ENCODE data around the gene C2CD4C.

C2CD4C gene

GRCh38 chr19:410243-410781, 1.4 kb upstream of the C2CD4C start:
- no peak for TF ChIP-seq CTCF (IDR thresholded peaks at IDR 0.05; ENCODE audit: extremely low read depth, missing control alignments)
- no peak for DNase-seq (ENCODE audit: low spot score)

- no peak for TF ChIP-seq CTCF (IDR thresholded peaks at IDR 0.05; ENCODE audit: extremely low read depth, missing control alignments)
- DNase-seq (ENCODE audit: low spot score): peak; percentile 63
Observed at GRCh38 chr19:409516-410242, 732 bp upstream of the C2CD4C start.

- TF ChIP-seq CTCF (IDR thresholded peaks at IDR 0.05; ENCODE audit: extremely low read depth, missing control alignments): no peak
- peak; percentile 55 for DNase-seq (ENCODE audit: low spot score)
Observed at GRCh38 chr19:408441-408901, 476 bp downstream of the C2CD4C start.

DNA sequence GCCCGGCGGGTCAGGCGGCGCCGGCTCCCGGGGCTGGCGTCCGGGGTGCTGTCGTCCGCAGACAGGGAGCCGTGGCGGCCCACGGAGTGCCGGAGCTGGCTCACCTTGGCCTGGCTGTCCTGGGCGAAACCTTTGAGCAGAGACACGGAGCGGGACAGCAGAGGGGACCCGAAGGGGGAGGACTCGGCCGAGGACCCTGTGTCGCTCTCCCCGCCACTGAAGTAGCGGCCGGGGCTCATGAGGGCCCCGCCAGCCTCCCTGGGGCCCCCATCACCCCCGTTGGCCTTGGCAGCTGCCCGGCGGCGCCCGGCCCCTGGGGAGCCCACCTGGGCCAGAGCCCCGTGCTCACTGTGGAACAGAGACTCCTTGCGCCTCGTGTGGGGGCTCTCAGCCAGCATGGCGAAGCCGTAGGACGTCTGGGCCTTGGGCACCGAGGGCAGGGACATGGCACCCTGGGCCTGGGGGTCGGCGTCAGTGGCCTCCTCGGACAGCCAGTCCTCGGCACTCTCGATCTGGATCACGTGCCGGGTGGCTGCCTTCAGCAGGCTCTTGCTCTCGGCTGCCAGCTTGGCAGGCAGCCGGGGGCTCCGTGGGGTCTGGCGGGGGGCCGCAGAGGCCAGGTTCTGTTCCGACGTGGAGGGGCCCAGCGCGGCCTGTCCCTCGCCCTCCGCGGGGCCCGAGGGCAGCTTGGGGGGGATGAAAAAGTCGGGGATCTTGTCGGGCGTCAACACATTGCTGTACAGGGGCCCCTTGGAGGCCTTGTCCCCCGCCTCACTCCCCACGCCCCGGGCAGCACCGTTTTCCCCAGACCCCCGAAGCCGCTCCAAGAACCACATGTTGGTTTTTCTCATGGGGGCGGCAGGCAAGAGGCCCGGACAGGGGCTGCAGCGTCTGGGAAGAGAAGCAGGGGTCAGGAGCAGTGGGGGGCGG, 1.2 kb downstream of the C2CD4C start:
- DNase-seq (ENCODE audit: low spot score): peak; percentile 49
- no peak for TF ChIP-seq CTCF (IDR thresholded peaks at IDR 0.05; ENCODE audit: extremely low read depth, missing control alignments)

GRCh38 chr19:406971-407510, 1.9 kb downstream of the C2CD4C start:
- TF ChIP-seq CTCF (IDR thresholded peaks at IDR 0.05; ENCODE audit: extremely low read depth, missing control alignments): no peak
- DNase-seq (ENCODE audit: low spot score): peak; percentile 56

DNA sequence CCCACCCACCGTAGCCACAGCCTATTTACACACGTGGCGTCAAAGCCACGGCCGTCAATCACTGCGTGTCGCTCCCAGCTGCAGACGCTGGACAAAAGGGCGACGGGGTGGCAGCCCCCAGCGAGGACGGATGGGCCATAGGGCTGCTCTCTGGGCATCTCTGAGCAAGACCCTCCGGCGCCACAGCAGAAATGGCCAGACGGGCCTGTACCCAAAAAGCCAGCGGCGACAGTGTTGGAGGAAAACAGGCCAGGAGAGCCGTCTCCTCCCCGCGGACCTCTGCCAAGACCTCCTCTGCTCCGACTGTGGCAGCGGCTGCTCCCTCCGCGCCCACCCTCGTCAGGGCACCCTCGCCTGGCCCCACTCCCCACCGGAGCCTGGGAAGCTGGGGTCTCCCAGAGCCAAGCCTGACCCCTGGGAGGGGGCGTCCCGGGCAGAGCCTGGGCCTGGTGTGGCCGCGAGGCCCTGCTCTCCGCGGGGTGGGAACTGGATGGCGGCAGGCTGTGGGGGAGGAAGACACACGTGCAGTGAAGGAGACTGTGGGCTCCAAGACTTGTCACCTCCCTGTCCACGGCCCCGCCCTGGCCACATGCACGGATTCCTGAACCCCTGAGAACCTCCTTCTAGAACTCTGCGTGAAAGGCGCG, 2.7 kb downstream of the C2CD4C start:
- DNase-seq (ENCODE audit: low spot score): peak; percentile 41
- TF ChIP-seq CTCF (IDR thresholded peaks at IDR 0.05; ENCODE audit: extremely low read depth, missing control alignments): no peak
